GM19193 (cell line): Measurements from ENCODE around the gene TRAF3.
A peak's percentile ranks its signal among the peaks of the same experiment; 100 is the strongest.

ENCODE experiments used
- POLR2A ChIP-seq: IDR thresholded peaks from 4 replicates; pipeline ENCODE4 v1.6.1; 2011; ENCODE audit not compliant: insufficient read depth, insufficient read length; ENCODE audit errors: extremely low read depth

Gene TRAF3

GRCh38 chr14:102804858-102805257, 27.6 kb downstream of the TRAF3 start:
- no peak for TF ChIP-seq POLR2A

GRCh38 chr14:102805371-102805891, 28.2 kb downstream of the TRAF3 start:
- no peak for TF ChIP-seq POLR2A

GRCh38 chr14:102805941-102806340, 28.7 kb downstream of the TRAF3 start:
- TF ChIP-seq POLR2A: no peak

DNA sequence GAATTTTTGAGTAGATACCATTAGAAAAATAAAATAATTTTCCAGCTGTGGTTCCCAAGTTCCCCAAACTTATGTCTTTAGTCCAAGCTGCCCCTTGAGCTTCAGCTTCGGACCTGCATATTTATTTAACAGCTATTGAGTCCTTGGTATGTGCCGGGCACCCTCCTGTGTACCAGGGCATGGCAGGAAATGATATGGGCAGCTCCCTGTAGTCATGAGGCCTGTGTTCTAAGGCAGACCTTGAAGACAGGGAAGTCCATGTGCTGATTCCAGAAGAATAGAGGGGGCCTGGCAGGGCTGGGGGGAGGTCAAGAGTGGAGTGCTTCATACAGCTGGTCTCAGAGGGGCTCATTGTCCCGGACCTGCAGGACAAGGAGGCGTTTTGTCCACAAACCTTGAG, 29.2 kb downstream of the TRAF3 start:
- no peak for TF ChIP-seq POLR2A

DNA sequence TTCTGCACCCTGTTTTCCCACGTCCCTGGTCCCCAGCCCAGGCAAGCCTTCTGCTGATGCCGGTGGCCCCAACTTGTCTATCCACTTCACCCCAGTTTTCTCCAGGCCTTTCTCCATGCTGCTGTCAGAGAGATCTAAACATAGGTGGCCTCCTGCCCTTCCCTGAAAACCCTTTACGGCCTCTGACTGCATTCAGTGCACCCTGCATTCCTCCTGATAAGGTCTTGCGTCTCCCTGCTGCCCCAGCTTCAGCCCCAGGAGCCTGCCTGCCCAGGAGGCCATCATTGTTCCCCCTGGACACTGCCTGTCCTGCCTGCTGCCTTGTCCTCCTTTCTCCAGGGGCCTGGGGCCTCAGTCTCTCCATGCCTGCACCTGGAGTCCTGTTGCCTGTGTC, 29.8 kb downstream of the TRAF3 start:
- no peak for TF ChIP-seq POLR2A

GRCh38 chr14:102809870-102810269, 32.6 kb downstream of the TRAF3 start:
- no peak for TF ChIP-seq POLR2A

DNA sequence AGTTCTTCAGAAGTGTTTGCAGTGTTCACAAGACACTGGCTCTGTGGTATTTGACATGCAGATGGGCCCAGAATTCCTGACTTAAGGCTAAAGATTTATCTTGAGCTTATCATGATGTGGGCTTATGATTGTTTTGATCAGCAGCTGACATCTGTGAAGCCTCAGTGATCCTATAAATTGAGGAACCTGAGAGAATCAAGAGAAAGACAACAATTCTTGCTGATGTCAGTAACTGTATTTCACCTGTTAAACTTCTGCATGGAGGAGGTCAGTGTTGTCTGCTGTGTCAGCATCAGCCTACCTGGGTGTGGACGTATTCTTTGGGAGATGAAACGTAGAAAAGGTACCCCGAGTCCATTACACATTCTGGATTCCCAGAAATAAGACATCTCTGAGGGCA, 33.3 kb downstream of the TRAF3 start:
- no peak for TF ChIP-seq POLR2A

DNA sequence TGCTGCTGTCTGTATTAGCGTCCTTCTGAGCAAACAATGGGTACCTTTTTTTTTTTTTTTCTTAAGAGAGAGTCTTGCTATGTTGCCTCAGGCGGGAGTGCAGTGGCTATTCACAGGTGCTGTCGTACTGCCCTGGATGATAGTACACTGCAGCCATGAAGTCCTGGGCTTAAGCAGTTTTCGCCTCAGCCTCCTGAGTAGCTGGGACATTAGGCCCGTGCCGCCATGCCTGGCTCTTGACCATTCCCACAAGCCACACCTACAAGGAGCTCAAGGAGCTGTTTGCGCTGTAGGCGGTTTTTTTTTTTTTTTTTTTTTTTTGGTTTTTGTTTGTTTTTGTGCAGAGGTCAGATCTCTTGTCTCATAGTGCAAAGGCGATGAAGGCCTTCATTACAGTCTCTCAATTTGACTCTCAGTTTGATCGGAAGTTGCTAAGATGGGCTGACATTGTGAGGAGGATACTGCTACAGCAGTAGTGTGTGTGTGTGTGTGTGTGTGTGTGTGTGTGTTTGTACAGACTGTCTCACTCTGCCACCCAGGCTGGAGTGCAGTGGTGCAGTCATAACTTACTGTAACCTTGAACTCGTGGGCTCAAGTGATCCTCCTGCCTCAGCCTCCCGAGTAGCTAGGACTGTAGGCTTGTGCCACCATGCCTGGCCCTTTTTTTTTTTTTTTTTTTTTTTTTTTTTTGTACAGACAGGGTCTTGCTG, 34.2 kb downstream of the TRAF3 start:
- no peak for TF ChIP-seq POLR2A

GRCh38 chr14:102811971-102812370, 34.7 kb downstream of the TRAF3 start:
- no peak for TF ChIP-seq POLR2A

DNA sequence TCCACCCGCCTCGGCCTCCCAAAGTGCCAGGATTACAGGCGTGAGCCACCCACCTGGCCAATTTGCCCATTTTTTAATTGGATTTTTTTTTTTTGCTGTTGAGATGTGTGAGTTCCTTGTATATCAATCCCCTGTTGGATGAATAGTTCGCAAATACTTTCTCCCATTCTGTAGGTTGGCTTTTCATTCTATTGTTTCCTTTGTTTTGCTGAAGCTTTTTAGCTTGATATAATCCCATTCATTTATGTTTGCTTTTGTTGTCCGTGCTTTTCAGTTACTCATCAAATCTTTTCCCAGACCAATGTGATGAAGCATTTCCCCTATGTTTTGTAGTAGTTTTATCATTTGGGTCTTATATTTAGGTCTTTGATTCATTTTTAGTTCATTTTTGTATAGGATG, 36.4 kb downstream of the TRAF3 start:
- no peak for TF ChIP-seq POLR2A

DNA sequence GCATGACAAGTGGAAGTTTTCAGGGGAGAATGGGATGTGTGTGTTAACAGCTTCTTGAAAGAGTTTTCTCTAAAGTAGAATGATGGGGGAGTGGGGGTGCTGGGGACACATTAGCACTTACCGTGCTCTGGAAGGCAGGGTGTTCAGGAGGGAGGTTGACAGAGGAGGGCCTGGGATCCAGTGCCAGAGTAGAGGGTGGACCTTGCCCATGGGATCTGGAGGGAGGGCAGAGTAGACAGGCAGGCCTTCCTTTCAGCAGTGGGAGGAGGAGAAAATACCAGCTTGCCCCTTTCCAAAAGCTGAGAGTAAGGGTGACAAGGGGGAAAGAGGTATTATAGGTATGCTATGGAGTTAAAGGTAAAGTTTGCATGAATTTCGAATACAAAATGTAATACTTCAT, 40.1 kb downstream of the TRAF3 start:
- no peak for TF ChIP-seq POLR2A

GRCh38 chr14:102817942-102818940, 41.0 kb downstream of the TRAF3 start:
- no peak for TF ChIP-seq POLR2A

DNA sequence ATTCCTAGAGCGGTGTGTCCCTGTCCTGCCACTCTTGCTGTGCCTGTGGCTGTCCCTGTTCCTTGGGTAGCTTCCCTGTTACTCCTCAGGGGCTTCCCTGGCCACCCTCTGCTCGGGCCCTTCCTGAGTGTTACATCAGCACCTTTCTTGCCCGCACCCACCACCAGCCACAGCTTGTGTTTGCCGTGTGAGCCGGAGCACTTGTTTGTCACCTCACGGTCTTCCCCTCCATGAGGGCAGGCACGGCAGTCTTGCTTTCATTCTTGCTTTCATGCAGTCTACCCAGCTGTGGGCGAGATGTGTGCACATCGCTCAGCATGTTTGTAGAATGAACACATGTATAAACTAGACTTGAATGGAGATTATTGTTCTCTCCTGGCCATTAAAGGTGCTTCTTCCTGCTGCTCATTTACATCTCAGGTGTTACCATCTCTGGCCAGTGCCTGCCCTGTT, 42.0 kb downstream of the TRAF3 start:
- TF ChIP-seq POLR2A: peak; percentile 52

- TF ChIP-seq POLR2A: peak; percentile 28
These were observed 42.6 kb downstream of the TRAF3 start for GRCh38 chr14:102819747-102820330.

DNA sequence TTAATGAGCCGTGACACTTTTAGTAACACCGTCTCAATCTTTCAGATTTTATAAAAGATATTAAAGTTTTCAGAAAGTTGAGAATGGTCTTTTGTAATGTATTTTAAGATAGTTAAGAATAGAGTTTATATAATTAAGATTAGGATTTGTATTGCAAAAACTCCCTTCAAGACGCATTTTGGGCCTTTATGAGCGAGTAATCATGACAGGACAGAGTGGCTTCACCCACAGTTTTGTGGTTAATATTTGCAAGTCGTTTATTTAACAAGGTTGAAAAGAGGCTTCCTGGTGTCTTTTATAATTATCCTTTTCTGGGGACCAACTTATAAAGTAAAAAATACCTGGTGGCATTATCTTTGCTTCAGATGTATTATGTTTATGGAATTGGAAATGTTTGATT, 44.0 kb downstream of the TRAF3 start:
- TF ChIP-seq POLR2A: no peak
